AG04450 (cell line): Measurements from ENCODE around the gene ABCA9. TPM values are rescaled to one million over a fixed set of nuclear protein-coding genes. Genes with fewer than 3 reads are reported as not detected.

ENCODE experiments used
- CTCF ChIA-PET: fragments of 300-600, 350-600 bp; formaldehyde crosslinking; extraction: SDS; loops from one replicate; lab custom pipeline; 2022; ENCODE audit warnings: antibody characterized with exemption, inconsistent platforms; lab: Charles Lee
- POLR2A ChIA-PET: fragments of 350-600 bp; formaldehyde crosslinking; extraction: SDS; loops from one replicate; lab custom pipeline; 2021; ENCODE audit warnings: antibody characterized with exemption, inconsistent platforms; lab: Yijun Ruan, JAX
- DNase-seq: peaks from one replicate; pipeline ENCODE4 v3.0.0-alpha.2; 2011; ENCODE audit warnings: low read depth, low spot score
- H3K27ac ChIP-seq: one replicate; pipeline ENCODE4 v1.5.1; 2012; ENCODE audit warnings: low read depth, low read length, control low read depth
- H3K27me3 ChIP-seq: one replicate; pipeline ENCODE4 v1.6.0; 2012; ENCODE audit warnings: low read length; ENCODE audit not compliant: control insufficient read depth, insufficient read depth
- H3K4me3 ChIP-seq: 2 replicates; pipeline ENCODE4 v1.5.1; 2011; ENCODE audit warnings: mild to moderate bottlenecking, low read depth, low read length, control low read depth
- H3K9me3 ChIP-seq: 2 replicates; pipeline ENCODE4 v1.5.1; 2012; ENCODE audit warnings: low read length; ENCODE audit not compliant: control insufficient read depth, insufficient read depth
- CTCF ChIP-seq: IDR thresholded peaks from 2 replicates; pipeline ENCODE4 v1.5.1; 2011; ENCODE audit warnings: low read depth, low read length, control low read depth, inconsistent platforms
- polyA plus RNA-seq: library from polyadenylated mRNA; depleted of rRNA; stranded (reverse); fragments of >200 nt; gene quantifications from 2 replicates; pipeline ENCODE4 v1.2.3, GENCODE V29; 2011

Gene ABCA9
- polyA plus RNA-seq, 1 experiment: 0.10 TPM

GRCh38 chr17:68941761-68942160 lies 119.0 kb downstream of the ABCA9 start:
- ChIA-PET POLR2A (no interaction called here), CTCF (no interaction called here)

GRCh38 chr17:68939195-68939594 lies 121.5 kb downstream of the ABCA9 start:
- Histone ChIP-seq H3K27me3 (no peaks in the 10 kb centered on the region), H3K27ac (no peak overlapping the region), H3K9me3 (no peaks in the 10 kb centered on the region), H3K4me3 (no peak overlapping the region)
- ChIA-PET POLR2A (no interaction called here), CTCF (no interaction called here)
- DNase-seq: no peak
- no peak for TF ChIP-seq CTCF

More at GRCh38 chr17:68941761-68942160, 119.0 kb downstream of the ABCA9 start:
- no peak overlapping the region for H3K27ac ChIP-seq
- no peak for TF ChIP-seq CTCF
- H3K27me3 ChIP-seq: no peaks in the 10 kb centered on the region
- no peaks in the 10 kb centered on the region for H3K9me3 ChIP-seq
- no peak for DNase-seq
- H3K4me3 ChIP-seq: no peak overlapping the region

- ChIA-PET POLR2A (no interaction called here), CTCF (no interaction called here)
- DNase-seq: no peak
- no peak for TF ChIP-seq CTCF
- no peaks in the 10 kb centered on the region for H3K9me3 ChIP-seq
- H3K27ac ChIP-seq: no peak overlapping the region
- H3K27me3 ChIP-seq: no peaks in the 10 kb centered on the region
- H3K4me3 ChIP-seq: no peak overlapping the region
Observed at GRCh38 chr17:68937890-68938514, 122.7 kb downstream of the ABCA9 start.

GRCh38 chr17:68927516-68927915 lies 133.2 kb downstream of the ABCA9 start:
- Histone ChIP-seq H3K27me3 (no peaks in the 10 kb centered on the region), H3K9me3 (no peaks in the 10 kb centered on the region), H3K4me3 (no peak overlapping the region), H3K27ac (no peak overlapping the region)
- DNase-seq: no peak
- ChIA-PET POLR2A (no interaction called here), CTCF (no interaction called here)
- TF ChIP-seq CTCF: no peak

- CTCF ChIA-PET: interaction anchor here (1.3 kb wide), 1 partner anchor 18 kb away, joined by 3 read pairs; no protein-coding TSS in a partner anchor
- no peak for TF ChIP-seq CTCF
- no peaks in the 10 kb centered on the region for H3K27me3 ChIP-seq
- DNase-seq: no peak
- no peak overlapping the region for H3K27ac ChIP-seq
- no peak overlapping the region for H3K4me3 ChIP-seq
- POLR2A ChIA-PET: no interaction called here
- no peaks in the 10 kb centered on the region for H3K9me3 ChIP-seq
Observed at GRCh38 chr17:68924793-68925720, 135.7 kb downstream of the ABCA9 start.
